ENCODE data around the gene EPHA1. TPM values are rescaled to one million over a fixed set of nuclear protein-coding genes. Genes with fewer than 3 reads are reported as not detected.

Gene EPHA1
- total and polyA plus RNA-seq, 2 of the 4 experiments (the other 2 are of a cell fraction) = 0.10 TPM; not detected in 1

DNA sequence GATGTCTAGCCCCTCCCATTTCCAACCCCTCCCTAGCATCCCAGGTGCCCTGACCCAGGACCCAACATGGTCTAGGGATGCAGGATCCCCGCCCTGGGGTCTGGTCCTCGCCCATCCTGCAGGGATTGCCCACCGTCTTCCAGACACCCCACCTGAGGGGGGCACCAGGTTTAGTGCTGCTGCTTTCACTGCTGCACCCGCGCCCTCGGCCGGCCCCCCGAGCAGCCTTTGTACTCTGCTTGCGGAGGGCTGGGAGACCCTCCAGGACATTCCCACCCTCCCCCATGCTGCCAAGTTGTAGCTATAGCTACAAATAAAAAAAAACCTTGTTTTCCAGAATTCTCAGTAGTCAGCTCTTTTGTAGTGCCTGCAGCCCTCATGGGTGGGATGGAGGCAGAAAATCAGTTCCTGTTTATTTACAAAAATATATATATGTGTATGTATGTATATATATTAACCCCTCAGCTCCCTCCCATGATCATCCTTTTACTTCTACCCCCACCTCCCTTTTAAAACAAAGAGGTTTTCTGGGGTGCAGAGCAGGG is 17.8 kb downstream of the EPHA1 start:
- no peak overlapping the region for H3K4ac ChIP-seq (ENCODE audit: low read depth, low read length)
- in situ Hi-C loops (cut with MboI; ENCODE audit: low sequenced_read_pairs) (no loop called here), intact Hi-C loops (cut with micrococcal nuclease) (loop anchor here (5.0 kb wide), 1 partner anchor 101 kb away; no protein-coding TSS in a partner anchor), dilution Hi-C loops (cut with HindIII; ENCODE audit: low sequenced_read_pairs, unreplicated experiment) (no loop called here)
- peaks cover 83% of the 10 kb centered on the region for H4K20me1 ChIP-seq (ENCODE audit: insufficient read depth, low read length)
- peak overlapping the region; percentile 52 for H2AK9ac ChIP-seq (replicated peaks; ENCODE audit: low read depth, low read length, poor library complexity)
- no peak for ATAC-seq (ENCODE audit: low read depth)
- H2AFZ ChIP-seq (replicated peaks; ENCODE audit: low read length, poor library complexity) = no peak overlapping the region
- H3K27me3 ChIP-seq (ENCODE audit: control insufficient read depth, insufficient read depth, low read length) = no peaks in the 10 kb centered on the region
- no peak overlapping the region for H3K18ac ChIP-seq (ENCODE audit: low read depth, low read length)
- H3K27ac ChIP-seq (ENCODE audit: insufficient read depth, low read length) = peak overlapping the region; percentile 45; the same call in 1 of the 2 replicates
- peaks cover 45% of the 10 kb centered on the region for H3K4me1 ChIP-seq (ENCODE audit: control insufficient read depth, insufficient read depth, low read length)
- H3K9me1 ChIP-seq (ENCODE audit: insufficient read depth, low read length) = peaks cover 29% of the 10 kb centered on the region
- no peaks in the 10 kb centered on the region for H3K9me3 ChIP-seq (ENCODE audit: control insufficient read depth, insufficient read depth, low read length)
- H3K56ac ChIP-seq (ENCODE audit: extremely low read depth, insufficient read depth, low read length) = no peak overlapping the region
- no peak overlapping the region for H3K4me3 ChIP-seq (ENCODE audit: insufficient read depth, low read depth, low read length)
- WGBS, 2 experiments (ENCODE audit: extremely low coverage in 2 of 2, insufficient read length in 1 of 2) = 100% methylated on average over 2 of the region's 9 CpGs; no CpG with 5 or more reads in 1 of the 2 experiments
- H3K23ac ChIP-seq (ENCODE audit: low read depth, low read length) = no peak overlapping the region
- no peak overlapping the region for H3K14ac ChIP-seq (replicated peaks; ENCODE audit: low read depth, low read length)
- no peak overlapping the region for H3K9ac ChIP-seq (ENCODE audit: low read depth, low read length)
- peak overlapping the region; percentile 25 for H2BK5ac ChIP-seq (ENCODE audit: low read depth, low read length, poor library complexity, severe bottlenecking)
- no peak for TF ChIP-seq FOS (IDR thresholded peaks at IDR 0.05; ENCODE audit: low read depth, low read length)
- no peak for TF ChIP-seq MAFK (IDR thresholded peaks at IDR 0.05; ENCODE audit: low read depth, low read length)
- no peak for TF ChIP-seq CEBPB (IDR thresholded peaks at IDR 0.05; ENCODE audit: low read depth, low read length)
- TF ChIP-seq MXI1 (IDR thresholded peaks at IDR 0.05; ENCODE audit: borderline replicate concordance, low read depth, low read length) = no peak
- no peak for TF ChIP-seq RAD21 (IDR thresholded peaks at IDR 0.05; ENCODE audit: low read length)
- TF ChIP-seq MAZ (IDR thresholded peaks at IDR 0.05; ENCODE audit: borderline replicate concordance, low read depth, low read length) = no peak
- TF ChIP-seq POLR2A (IDR thresholded peaks at IDR 0.05; ENCODE audit: low read depth, low read length) = no peak
- TF ChIP-seq, protein P1, sequence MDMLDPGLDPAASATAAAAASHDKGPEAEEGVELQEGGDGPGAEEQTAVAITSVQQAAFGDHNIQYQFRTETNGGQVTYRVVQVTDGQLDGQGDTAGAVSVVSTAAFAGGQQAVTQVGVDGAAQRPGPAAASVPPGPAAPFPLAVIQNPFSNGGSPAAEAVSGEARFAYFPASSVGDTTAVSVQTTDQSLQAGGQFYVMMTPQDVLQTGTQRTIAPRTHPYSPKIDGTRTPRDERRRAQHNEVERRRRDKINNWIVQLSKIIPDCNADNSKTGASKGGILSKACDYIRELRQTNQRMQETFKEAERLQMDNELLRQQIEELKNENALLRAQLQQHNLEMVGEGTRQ (IDR thresholded peaks at IDR 0.05; ENCODE audit: low read depth, low read length) = no peak
- TF ChIP-seq, protein P2, sequence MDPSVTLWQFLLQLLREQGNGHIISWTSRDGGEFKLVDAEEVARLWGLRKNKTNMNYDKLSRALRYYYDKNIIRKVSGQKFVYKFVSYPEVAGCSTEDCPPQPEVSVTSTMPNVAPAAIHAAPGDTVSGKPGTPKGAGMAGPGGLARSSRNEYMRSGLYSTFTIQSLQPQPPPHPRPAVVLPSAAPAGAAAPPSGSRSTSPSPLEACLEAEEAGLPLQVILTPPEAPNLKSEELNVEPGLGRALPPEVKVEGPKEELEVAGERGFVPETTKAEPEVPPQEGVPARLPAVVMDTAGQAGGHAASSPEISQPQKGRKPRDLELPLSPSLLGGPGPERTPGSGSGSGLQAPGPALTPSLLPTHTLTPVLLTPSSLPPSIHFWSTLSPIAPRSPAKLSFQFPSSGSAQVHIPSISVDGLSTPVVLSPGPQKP (IDR thresholded peaks at IDR 0.05; ENCODE audit: borderline replicate concordance, low read depth, low read length) = no peak
- no peak overlapping the region for H2BK120ac ChIP-seq (ENCODE audit: low read depth, low read length)
- H4K5ac ChIP-seq (ENCODE audit: low read depth, low read length) = no peak overlapping the region
- H3K4me2 ChIP-seq (ENCODE audit: low read depth, low read length) = no peak overlapping the region
- H4K8ac ChIP-seq (ENCODE audit: low read depth in 2 of 2, low read length in 2 of 2) = no peak overlapping the region
- H4K91ac ChIP-seq (ENCODE audit: insufficient read depth, low read depth, low read length) = no peak overlapping the region
- CTCF ChIA-PET = no interaction called here
- H2AK5ac ChIP-seq (ENCODE audit: low read depth, low read length) = no peak overlapping the region
- peaks cover 24 to 66% of the 10 kb centered on the region in 2 experiments; a peak in 3 of 4 replicates for H3K79me1 ChIP-seq (ENCODE audit: low read depth in 1 of 2, low read length in 2 of 2)
- DNase-seq = no peak
- peaks cover 70% of the 10 kb centered on the region for H3K36me3 ChIP-seq (ENCODE audit: control insufficient read depth, insufficient read depth, low read length)
- H2BK20ac ChIP-seq (ENCODE audit: low read depth, low read length) = no peak overlapping the region
- H2BK15ac ChIP-seq (ENCODE audit: low read depth, low read length) = no peak overlapping the region
- no TSS peak for BruUV-seq (replicated peaks)
- POLR2A ChIA-PET (ENCODE audit: unreplicated experiment) = interaction anchor here (0.5 kb wide), 1 partner anchor 125 kb away, joined by 5 read pairs; no protein-coding TSS in a partner anchor

Data from IMR-90 (cell line).